Smooth muscle cell (in vitro differentiated cells): Measurements from ENCODE around the gene SPRY4. TPM values are rescaled to one million over a fixed set of nuclear protein-coding genes. Genes with fewer than 3 reads are reported as not detected.

Source experiments
- DNase-seq: peaks from one replicate; lab custom pipeline; 2025; ENCODE audit not compliant: unreplicated experiment; lab: John Stamatoyannopoulos, UW
- H2AFZ ChIP-seq: fragments of 200-600 bp; sonication (generic); 2 replicates; pipeline ENCODE4 v1.6.0; 2016; ENCODE audit warnings: antibody characterized with exemption, low read depth, mild to moderate bottlenecking
- H3F3A ChIP-seq: fragments of 200-600 bp; sonication (generic); 2 replicates; pipeline ENCODE4 v1.6.0; 2017; ENCODE audit warnings: antibody characterized with exemption, low read depth
- H3K27ac ChIP-seq: fragments of 200-600 bp; sonication (generic); 2 replicates; pipeline ENCODE4 v1.5.1; 2016; ENCODE audit warnings: low read depth, mild to moderate bottlenecking
- H3K27me3 ChIP-seq: fragments of 200-600 bp; sonication (generic); 2 replicates; pipeline ENCODE4 v1.6.1; 2016; ENCODE audit warnings: low read depth, mild to moderate bottlenecking
- H3K36me3 ChIP-seq: fragments of 200-600 bp; sonication (generic); 2 replicates; pipeline ENCODE4 v1.5.1; 2016; ENCODE audit warnings: low read depth
- H3K4me1 ChIP-seq: fragments of 200-600 bp; sonication (generic); 2 replicates; pipeline ENCODE4 v1.5.1; 2016; ENCODE audit warnings: low read depth
- H3K4me2 ChIP-seq: fragments of 200-600 bp; sonication (generic); 2 replicates; pipeline ENCODE4 v1.6.0; 2016; ENCODE audit warnings: mild to moderate bottlenecking
- H3K4me3 ChIP-seq: fragments of 200-600 bp; sonication (generic); 2 replicates; pipeline ENCODE4 v1.5.1; 2016; ENCODE audit warnings: mild to moderate bottlenecking
- H3K79me2 ChIP-seq: fragments of 200-600 bp; sonication (generic); 2 replicates; pipeline ENCODE4 v1.6.0; 2016; ENCODE audit warnings: low read depth, mild to moderate bottlenecking
- H3K9ac ChIP-seq: fragments of 200-600 bp; sonication (generic); 2 replicates; pipeline ENCODE4 v1.6.0; 2016; ENCODE audit warnings: low read depth
- H3K9me3 ChIP-seq: fragments of 200-600 bp; sonication (generic); replicated peaks from 2 replicates; pipeline ENCODE4 v1.5.1; 2016; ENCODE audit warnings: low read depth
- H4K20me1 ChIP-seq: fragments of 200-600 bp; sonication (generic); 2 replicates; pipeline ENCODE4 v1.6.0; 2016; ENCODE audit warnings: low read depth
- WGBS: methylation state at CpG from one replicate; pipeline ENCODE4 v1.1.7; 2016; ENCODE audit warnings: low lambda C conversion rate; 5-methylcytosine and 5-hydroxymethylcytosine counted together
- polyA plus RNA-seq: library from polyadenylated mRNA; unstranded; fragments of >200 nt; fragmentation: Nextera tagmentation; extraction: Ambion mirVana; gene quantifications from 2 replicates; pipeline ENCODE4 v1.2.1, GENCODE V29; 2016
- total RNA-seq: library from RNA; depleted of rRNA; stranded (reverse); fragments of >200 nt; gene quantifications from 2 replicates; pipeline ENCODE4 v1.2.3, GENCODE V29; 2014
- TF ChIP-seq, protein P1 (sequence below): fragments of 200-600 bp; sonication (generic); IDR thresholded peaks from 2 replicates; pipeline ENCODE4 v1.5.1; 2017; ENCODE audit warnings: borderline replicate concordance, mild to moderate bottlenecking, antibody characterized with exemption; ENCODE audit not compliant: insufficient read depth, poor library complexity, severe bottlenecking

SPRY4 gene
- total and polyA plus RNA-seq, 2 experiments from 2014 or later: 49.3 to 74.2 TPM

GRCh38 chr5:142286111-142286510 is 38.7 kb downstream of the SPRY4 start:
- Histone ChIP-seq H3K4me2 (no peak overlapping the region), H4K20me1 (no peaks in the 10 kb centered on the region), H3K79me2 (no peaks in the 10 kb centered on the region), H3K27ac (no peak overlapping the region), H3K4me3 (no peak overlapping the region), H3K9ac (no peak overlapping the region), H3K9me3 (no peaks in the 10 kb centered on the region), H3K4me1 (peaks cover 8% of the 10 kb centered on the region), H2AFZ (no peak overlapping the region), H3F3A (peaks cover 15% of the 10 kb centered on the region), H3K27me3 (no peaks in the 10 kb centered on the region), H3K36me3 (no peaks in the 10 kb centered on the region)
- TF ChIP-seq, protein P1, sequence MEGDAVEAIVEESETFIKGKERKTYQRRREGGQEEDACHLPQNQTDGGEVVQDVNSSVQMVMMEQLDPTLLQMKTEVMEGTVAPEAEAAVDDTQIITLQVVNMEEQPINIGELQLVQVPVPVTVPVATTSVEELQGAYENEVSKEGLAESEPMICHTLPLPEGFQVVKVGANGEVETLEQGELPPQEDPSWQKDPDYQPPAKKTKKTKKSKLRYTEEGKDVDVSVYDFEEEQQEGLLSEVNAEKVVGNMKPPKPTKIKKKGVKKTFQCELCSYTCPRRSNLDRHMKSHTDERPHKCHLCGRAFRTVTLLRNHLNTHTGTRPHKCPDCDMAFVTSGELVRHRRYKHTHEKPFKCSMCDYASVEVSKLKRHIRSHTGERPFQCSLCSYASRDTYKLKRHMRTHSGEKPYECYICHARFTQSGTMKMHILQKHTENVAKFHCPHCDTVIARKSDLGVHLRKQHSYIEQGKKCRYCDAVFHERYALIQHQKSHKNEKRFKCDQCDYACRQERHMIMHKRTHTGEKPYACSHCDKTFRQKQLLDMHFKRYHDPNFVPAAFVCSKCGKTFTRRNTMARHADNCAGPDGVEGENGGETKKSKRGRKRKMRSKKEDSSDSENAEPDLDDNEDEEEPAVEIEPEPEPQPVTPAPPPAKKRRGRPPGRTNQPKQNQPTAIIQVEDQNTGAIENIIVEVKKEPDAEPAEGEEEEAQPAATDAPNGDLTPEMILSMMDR: no peak
- DNase-seq: no peak
- WGBS: 81% methylated on average over 12 of the region's 12 CpGs

- Histone ChIP-seq H3K79me2 (no peaks in the 10 kb centered on the region), H3K9ac (no peak overlapping the region), H2AFZ (no peak overlapping the region), H3K9me3 (no peaks in the 10 kb centered on the region), H3K27me3 (no peaks in the 10 kb centered on the region), H3F3A (peaks cover 23% of the 10 kb centered on the region), H3K27ac (no peak overlapping the region), H3K4me3 (no peak overlapping the region), H3K4me2 (no peak overlapping the region), H4K20me1 (no peaks in the 10 kb centered on the region), H3K4me1 (peaks cover 21% of the 10 kb centered on the region), H3K36me3 (no peaks in the 10 kb centered on the region)
- no peak for DNase-seq
- 88% methylated on average over 6 of the region's 6 CpGs for WGBS
- TF ChIP-seq, protein P1: no peak
Measured at GRCh38 chr5:142283304-142283703, 41.5 kb downstream of the SPRY4 start.

GRCh38 chr5:142281966-142282365 is 42.9 kb downstream of the SPRY4 start:
- Histone ChIP-seq H3K4me2 (no peak overlapping the region), H2AFZ (no peak overlapping the region), H3K9ac (no peak overlapping the region), H3F3A (peaks cover 17% of the 10 kb centered on the region), H3K79me2 (no peaks in the 10 kb centered on the region), H3K36me3 (no peaks in the 10 kb centered on the region), H3K4me1 (peaks cover 15% of the 10 kb centered on the region), H3K4me3 (no peak overlapping the region), H4K20me1 (no peaks in the 10 kb centered on the region), H3K9me3 (no peaks in the 10 kb centered on the region), H3K27me3 (no peaks in the 10 kb centered on the region), H3K27ac (peak overlapping the region; percentile 83)
- TF ChIP-seq, protein P1: no peak
- WGBS: 78% methylated on average over 6 of the region's 6 CpGs
- DNase-seq: no peak

DNA sequence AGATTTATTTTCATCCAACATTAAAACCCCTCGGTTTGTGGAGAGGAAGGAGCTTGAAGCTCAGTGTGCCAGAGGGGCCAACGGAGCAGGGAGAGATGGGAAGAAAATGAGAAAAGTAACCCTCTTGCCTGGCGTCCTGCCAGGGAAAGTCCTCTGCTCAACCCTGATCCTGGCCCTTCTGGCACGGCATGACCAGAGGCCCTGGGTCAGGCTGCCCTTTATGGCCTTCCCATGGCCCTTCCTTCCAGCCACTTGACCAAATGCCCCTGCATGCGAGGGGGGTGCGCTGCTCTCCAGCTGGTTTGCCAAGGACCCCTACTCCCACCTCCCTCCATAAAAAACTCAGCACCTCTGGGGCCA is 43.8 kb downstream of the SPRY4 start:
- WGBS: 88% methylated on average over 6 of the region's 6 CpGs
- Histone ChIP-seq H3K27ac (peak overlapping the region; percentile 83), H3K79me2 (no peaks in the 10 kb centered on the region), H2AFZ (no peak overlapping the region), H3F3A (peaks cover 17% of the 10 kb centered on the region), H3K4me2 (no peak overlapping the region), H3K36me3 (no peaks in the 10 kb centered on the region), H3K27me3 (no peaks in the 10 kb centered on the region), H4K20me1 (no peaks in the 10 kb centered on the region), H3K4me3 (no peak overlapping the region), H3K9me3 (no peaks in the 10 kb centered on the region), H3K4me1 (peaks cover 15% of the 10 kb centered on the region), H3K9ac (no peak overlapping the region)
- TF ChIP-seq, protein P1: no peak
- DNase-seq: no peak
